ENCODE measurements around the gene SPATA31E1.

The SPATA31E1 gene

GRCh38 chr9:87886210-87886932 lies 3.7 kb downstream of the SPATA31E1 start:
- Histone ChIP-seq H3K9me3 (ENCODE audit: insufficient read depth, low read length) (no peaks in the 10 kb centered on the region), H3K4me3 (ENCODE audit: insufficient read length, low read depth) (no peak overlapping the region), H3K36me3 (ENCODE audit: insufficient read depth, insufficient read length, low read length) (no peaks in the 10 kb centered on the region), H3K9ac (ENCODE audit: insufficient read length, low read depth) (no peak overlapping the region), H3K4me1 (ENCODE audit: insufficient read depth, insufficient read length) (peaks cover 11% of the 10 kb centered on the region), H3K27me3 (ENCODE audit: insufficient read depth, insufficient read length) (no peaks in the 10 kb centered on the region)
- DNase-seq (ENCODE audit: low read depth, low spot score), result no peak
- no peak for TF ChIP-seq ZNF274 (IDR thresholded peaks at IDR 0.05; ENCODE audit: low read depth, low read length)
- no peak for TF ChIP-seq SUZ12 (IDR thresholded peaks at IDR 0.05; ENCODE audit: extremely low read depth, insufficient read depth, insufficient read length)
- TF ChIP-seq YY1 (IDR thresholded peaks at IDR 0.05; ENCODE audit: insufficient read depth, insufficient read length), result no peak

GRCh38 chr9:87886933-87887505 lies 4.3 kb downstream of the SPATA31E1 start:
- Histone ChIP-seq H3K9ac (ENCODE audit: insufficient read length, low read depth) (no peak overlapping the region), H3K4me3 (ENCODE audit: insufficient read length, low read depth) (no peak overlapping the region), H3K27me3 (ENCODE audit: insufficient read depth, insufficient read length) (no peaks in the 10 kb centered on the region), H3K4me1 (ENCODE audit: insufficient read depth, insufficient read length) (peaks cover 11% of the 10 kb centered on the region), H3K9me3 (ENCODE audit: insufficient read depth, low read length) (no peaks in the 10 kb centered on the region), H3K36me3 (ENCODE audit: insufficient read depth, insufficient read length, low read length) (no peaks in the 10 kb centered on the region)
- DNase-seq (ENCODE audit: low read depth, low spot score), result no peak
- no peak for TF ChIP-seq SUZ12 (IDR thresholded peaks at IDR 0.05; ENCODE audit: extremely low read depth, insufficient read depth, insufficient read length)
- TF ChIP-seq ZNF274 (IDR thresholded peaks at IDR 0.05; ENCODE audit: low read depth, low read length), result no peak
- no peak for TF ChIP-seq YY1 (IDR thresholded peaks at IDR 0.05; ENCODE audit: insufficient read depth, insufficient read length)

GRCh38 chr9:87887661-87888480 lies 5.2 kb downstream of the SPATA31E1 start:
- Histone ChIP-seq H3K4me1 (ENCODE audit: insufficient read depth, insufficient read length) (peaks cover 9% of the 10 kb centered on the region), H3K36me3 (ENCODE audit: insufficient read depth, insufficient read length, low read length) (no peaks in the 10 kb centered on the region), H3K27me3 (ENCODE audit: insufficient read depth, insufficient read length) (no peaks in the 10 kb centered on the region), H3K9ac (ENCODE audit: insufficient read length, low read depth) (no peak overlapping the region), H3K9me3 (ENCODE audit: insufficient read depth, low read length) (no peaks in the 10 kb centered on the region), H3K4me3 (ENCODE audit: insufficient read length, low read depth) (no peak overlapping the region)
- DNase-seq (ENCODE audit: low read depth, low spot score), result no peak
- TF ChIP-seq YY1 (IDR thresholded peaks at IDR 0.05; ENCODE audit: insufficient read depth, insufficient read length), result no peak
- no peak for TF ChIP-seq ZNF274 (IDR thresholded peaks at IDR 0.05; ENCODE audit: low read depth, low read length)
- TF ChIP-seq SUZ12 (IDR thresholded peaks at IDR 0.05; ENCODE audit: extremely low read depth, insufficient read depth, insufficient read length), result no peak

GRCh38 chr9:87888501-87888900 lies 5.8 kb downstream of the SPATA31E1 start:
- no peak for DNase-seq (ENCODE audit: low read depth, low spot score)
- TF ChIP-seq ZNF274 (IDR thresholded peaks at IDR 0.05; ENCODE audit: low read depth, low read length), result no peak
- TF ChIP-seq SUZ12 (IDR thresholded peaks at IDR 0.05; ENCODE audit: extremely low read depth, insufficient read depth, insufficient read length), result no peak
- no peak for TF ChIP-seq YY1 (IDR thresholded peaks at IDR 0.05; ENCODE audit: insufficient read depth, insufficient read length)
- Histone ChIP-seq H3K36me3 (ENCODE audit: insufficient read depth, insufficient read length, low read length) (no peaks in the 10 kb centered on the region), H3K27me3 (ENCODE audit: insufficient read depth, insufficient read length) (no peaks in the 10 kb centered on the region), H3K9ac (ENCODE audit: insufficient read length, low read depth) (no peak overlapping the region), H3K9me3 (ENCODE audit: insufficient read depth, low read length) (no peaks in the 10 kb centered on the region), H3K4me1 (ENCODE audit: insufficient read depth, insufficient read length) (peaks cover 4% of the 10 kb centered on the region), H3K4me3 (ENCODE audit: insufficient read length, low read depth) (no peak overlapping the region)

- Histone ChIP-seq H3K4me3 (ENCODE audit: insufficient read length, low read depth) (no peak overlapping the region), H3K9ac (ENCODE audit: insufficient read length, low read depth) (no peak overlapping the region), H3K27me3 (ENCODE audit: insufficient read depth, insufficient read length) (no peaks in the 10 kb centered on the region), H3K9me3 (ENCODE audit: insufficient read depth, low read length) (no peaks in the 10 kb centered on the region), H3K4me1 (ENCODE audit: insufficient read depth, insufficient read length) (peaks cover 3% of the 10 kb centered on the region), H3K36me3 (ENCODE audit: insufficient read depth, insufficient read length, low read length) (no peaks in the 10 kb centered on the region)
- no peak for TF ChIP-seq ZNF274 (IDR thresholded peaks at IDR 0.05; ENCODE audit: low read depth, low read length)
- DNase-seq (ENCODE audit: low read depth, low spot score), result no peak
Measured at GRCh38 chr9:87889065-87889881, 6.6 kb downstream of the SPATA31E1 start.

GRCh38 chr9:87889882-87890252 lies 7.2 kb downstream of the SPATA31E1 start:
- Histone ChIP-seq H3K9ac (ENCODE audit: insufficient read length, low read depth) (no peak overlapping the region), H3K4me1 (ENCODE audit: insufficient read depth, insufficient read length) (no peaks in the 10 kb centered on the region), H3K4me3 (ENCODE audit: insufficient read length, low read depth) (no peak overlapping the region), H3K36me3 (ENCODE audit: insufficient read depth, insufficient read length, low read length) (no peaks in the 10 kb centered on the region), H3K27me3 (ENCODE audit: insufficient read depth, insufficient read length) (no peaks in the 10 kb centered on the region), H3K9me3 (ENCODE audit: insufficient read depth, low read length) (no peaks in the 10 kb centered on the region)
- DNase-seq (ENCODE audit: low read depth, low spot score), result no peak
- TF ChIP-seq YY1 (IDR thresholded peaks at IDR 0.05; ENCODE audit: insufficient read depth, insufficient read length) (no peak), SUZ12 (IDR thresholded peaks at IDR 0.05; ENCODE audit: extremely low read depth, insufficient read depth, insufficient read length) (no peak), ZNF274 (IDR thresholded peaks at IDR 0.05; ENCODE audit: low read depth, low read length) (no peak)

All from NT2/D1 (cell line).